ENCODE measurements around the gene EHBP1.
"Not testable (repeated sequence)": the region's sequence is repeated elsewhere in the genome, so short reads cannot be mapped to it uniquely, and the experiment has no call there.

The EHBP1 gene

GRCh38 chr2:62736899-62737559 lies 31.5 kb downstream of the EHBP1 start:
- DNase-seq = no peak

GRCh38 chr2:62738981-62739936 lies 33.7 kb downstream of the EHBP1 start:
- DNase-seq = no peak

- no peak for DNase-seq
These were observed 34.7 kb downstream of the EHBP1 start for GRCh38 chr2:62740221-62740620.

GRCh38 chr2:62741127-62741526 lies 35.6 kb downstream of the EHBP1 start:
- no peak for DNase-seq

- DNase-seq = no peak
These were observed 36.6 kb downstream of the EHBP1 start for GRCh38 chr2:62741954-62742722.

- DNase-seq = no peak
These were observed 38.0 kb downstream of the EHBP1 start for GRCh38 chr2:62743506-62743905.

- no peak for DNase-seq
These were observed 39.1 kb downstream of the EHBP1 start for GRCh38 chr2:62744603-62745002.

- DNase-seq = no peak
These were observed 40.5 kb downstream of the EHBP1 start for GRCh38 chr2:62745891-62746481.

- no peak for DNase-seq
These were observed 41.7 kb downstream of the EHBP1 start for GRCh38 chr2:62747169-62747568.

- DNase-seq = no peak
These were observed 42.4 kb downstream of the EHBP1 start for GRCh38 chr2:62747876-62748275.

- DNase-seq = not testable (repeated sequence)
These were observed 43.6 kb downstream of the EHBP1 start for GRCh38 chr2:62749111-62749510.

GRCh38 chr2:62757029-62757428 lies 51.5 kb downstream of the EHBP1 start:
- no peak for DNase-seq

GRCh38 chr2:62760026-62760425 lies 54.5 kb downstream of the EHBP1 start:
- DNase-seq = no peak

- DNase-seq = no peak
These were observed 55.0 kb downstream of the EHBP1 start for GRCh38 chr2:62760555-62760954.

- no peak for DNase-seq
These were observed 60.3 kb downstream of the EHBP1 start for GRCh38 chr2:62765619-62766376.

- no peak for DNase-seq
These were observed 63.1 kb downstream of the EHBP1 start for GRCh38 chr2:62768615-62769014.

GRCh38 chr2:62770629-62771028 lies 65.1 kb downstream of the EHBP1 start:
- DNase-seq = no peak

GRCh38 chr2:62774555-62775366 lies 69.2 kb downstream of the EHBP1 start:
- peak; percentile 44 for DNase-seq

- no peak for DNase-seq
These were observed 69.8 kb downstream of the EHBP1 start for GRCh38 chr2:62775367-62775668.

- no peak for DNase-seq
These were observed 78.2 kb downstream of the EHBP1 start for GRCh38 chr2:62783679-62784078.

- DNase-seq = no peak
These were observed 78.8 kb downstream of the EHBP1 start for GRCh38 chr2:62784341-62784740.

GRCh38 chr2:62785216-62785615 lies 79.7 kb downstream of the EHBP1 start:
- DNase-seq = peak; percentile 6
